Tibial nerve (tissue), 4 donors: ENCODE measurements around the gene SMTNL2. TPM values are rescaled to one million over a fixed set of nuclear protein-coding genes. Genes with fewer than 3 reads are reported as not detected.

Source experiments
- DNase-seq, 2 donors: peaks; one replicate each; pipeline ENCODE4 v3.0.0-alpha.2; 2019; ENCODE audit warnings: low spot score in 2 of 2
- H3K27ac ChIP-seq, 4 donors: fragments of 200-600 bp; sonication (generic) in 3 of 4; one replicate each; pipeline ENCODE4 v1.5.1; 2017 to 2019; ENCODE audit warnings: mild to moderate bottlenecking in 1 of 4
- H3K27me3 ChIP-seq, 2 donors: fragments of 200-600 bp; sonication (generic) in 1 of 2; one replicate each; pipeline versions ENCODE4 v1.5.1 to v1.6.0; 2017 to 2019
- H3K36me3 ChIP-seq, 3 donors: fragments of 200-600 bp; sonication (generic); one replicate each; pipeline ENCODE4 v1.5.1; 2018 to 2019
- H3K4me1 ChIP-seq, 4 donors: fragments of 200-600 bp; sonication (generic) in 3 of 4; one replicate each; pipeline ENCODE4 v1.5.1; 2017 to 2019
- H3K4me3 ChIP-seq, 4 donors: fragments of 200-600 bp; sonication (generic) in 3 of 4; one replicate each; pipeline ENCODE4 v1.5.1; 2017 to 2019; ENCODE audit warnings: mild to moderate bottlenecking in 1 of 4, moderate library complexity in 1 of 4
- H3K9me3 ChIP-seq, 4 donors: fragments of 200-600 bp; sonication (generic) in 3 of 4; one replicate each; pipeline ENCODE4 v1.5.1; 2017 to 2019
- EP300 ChIP-seq, 2 donors: sonication (generic); formaldehyde crosslinking; IDR thresholded peaks; one replicate each; pipeline ENCODE4 v1.6.1; 2017; ENCODE audit warnings: antibody characterized with exemption in 2 of 2, mild to moderate bottlenecking in 1 of 2
- POLR2A ChIP-seq, 2 donors: fragments of 450-650 bp; IDR thresholded peaks; one replicate each; pipeline ENCODE4 v1.6.1; 2017; ENCODE audit warnings: antibody characterized with exemption in 2 of 2, mild to moderate bottlenecking in 2 of 2, moderate library complexity in 2 of 2
- WGBS, 2 donors: methylation state at CpG; one replicate each; pipeline ENCODE4 v1.1.5; 2018; 5-methylcytosine and 5-hydroxymethylcytosine counted together
- total RNA-seq, 4 donors: library from RNA; depleted of rRNA; stranded (reverse); fragments of >200 nt; gene quantifications; one replicate each; pipeline ENCODE4 v1.1.0, GENCODE V29; 2016
- TF ChIP-seq, protein P1 (sequence below), 5 experiments: fragments of 200-600 bp in 3 of 5; fragments of 450-650 bp in 2 of 5; sonication (generic) in 3 of 5; IDR thresholded peaks; one replicate each; pipeline ENCODE4 v1.5.1; 2016 to 2019; ENCODE audit warnings: antibody characterized with exemption in 5 of 5, mild to moderate bottlenecking in 3 of 5, moderate library complexity in 2 of 5

The SMTNL2 gene
- total RNA-seq, 4 donors from 2014 or later, result 1.5 to 8.2 (median 4.4) TPM

- WGBS, 2 donors, result 47 to 66% methylated on average over 7 of the region's 7 CpGs
- Histone ChIP-seq H3K4me3 (no peak overlapping the region), H3K27ac (no peak overlapping the region), H3K4me1 (peaks cover 0 to 15% (median 6%) of the 10 kb centered on the region in 4 donors), H3K9me3 (no peaks in the 10 kb centered on the region), H3K27me3 (peaks cover 0 to 55% of the 10 kb centered on the region in 2 donors), H3K36me3 (no peaks in the 10 kb centered on the region)
- DNase-seq, result no peak
- TF ChIP-seq, protein P1, sequence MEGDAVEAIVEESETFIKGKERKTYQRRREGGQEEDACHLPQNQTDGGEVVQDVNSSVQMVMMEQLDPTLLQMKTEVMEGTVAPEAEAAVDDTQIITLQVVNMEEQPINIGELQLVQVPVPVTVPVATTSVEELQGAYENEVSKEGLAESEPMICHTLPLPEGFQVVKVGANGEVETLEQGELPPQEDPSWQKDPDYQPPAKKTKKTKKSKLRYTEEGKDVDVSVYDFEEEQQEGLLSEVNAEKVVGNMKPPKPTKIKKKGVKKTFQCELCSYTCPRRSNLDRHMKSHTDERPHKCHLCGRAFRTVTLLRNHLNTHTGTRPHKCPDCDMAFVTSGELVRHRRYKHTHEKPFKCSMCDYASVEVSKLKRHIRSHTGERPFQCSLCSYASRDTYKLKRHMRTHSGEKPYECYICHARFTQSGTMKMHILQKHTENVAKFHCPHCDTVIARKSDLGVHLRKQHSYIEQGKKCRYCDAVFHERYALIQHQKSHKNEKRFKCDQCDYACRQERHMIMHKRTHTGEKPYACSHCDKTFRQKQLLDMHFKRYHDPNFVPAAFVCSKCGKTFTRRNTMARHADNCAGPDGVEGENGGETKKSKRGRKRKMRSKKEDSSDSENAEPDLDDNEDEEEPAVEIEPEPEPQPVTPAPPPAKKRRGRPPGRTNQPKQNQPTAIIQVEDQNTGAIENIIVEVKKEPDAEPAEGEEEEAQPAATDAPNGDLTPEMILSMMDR (IDR thresholded peaks at IDR 0.05), result no peak
- no peak for TF ChIP-seq POLR2A (IDR thresholded peaks at IDR 0.05)
- TF ChIP-seq EP300 (IDR thresholded peaks at IDR 0.05), result no peak
Observed at GRCh38 chr17:4580291-4580690, 4.0 kb upstream of the SMTNL2 start.

DNA sequence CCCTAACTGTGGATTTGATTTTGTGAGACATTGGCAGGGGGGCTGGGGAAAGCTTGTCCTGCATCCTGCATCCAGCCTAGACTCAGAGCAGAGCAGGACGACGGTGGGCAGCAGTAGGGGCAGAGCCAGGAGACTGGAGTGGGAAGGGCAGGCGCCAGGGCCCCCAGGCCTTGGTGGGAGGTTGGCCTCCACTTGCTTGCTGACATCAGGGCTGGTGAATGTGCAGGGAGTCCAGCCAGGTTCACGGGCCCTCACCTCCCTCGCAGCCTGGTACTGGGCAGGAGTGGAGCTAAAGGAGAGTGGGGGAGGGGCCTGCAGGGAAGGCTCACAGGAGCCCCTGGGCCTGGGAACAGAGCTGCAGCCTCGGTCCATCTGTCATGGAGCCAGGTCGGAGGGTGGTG lies 2.2 kb upstream of the SMTNL2 start:
- no peaks in the 10 kb centered on the region for H3K9me3 ChIP-seq
- TF ChIP-seq EP300 (IDR thresholded peaks at IDR 0.05), result no peak
- TF ChIP-seq, protein P1 (IDR thresholded peaks at IDR 0.05), result no peak
- TF ChIP-seq POLR2A (IDR thresholded peaks at IDR 0.05), result no peak
- 55 to 69% methylated on average over 7 of the region's 7 CpGs for WGBS, 2 donors
- peaks cover 0 to 15% (median 6%) of the 10 kb centered on the region in 4 donors for H3K4me1 ChIP-seq
- no peaks in the 10 kb centered on the region for H3K36me3 ChIP-seq
- no peak overlapping the region for H3K4me3 ChIP-seq
- H3K27me3 ChIP-seq, result peaks cover 0 to 56% of the 10 kb centered on the region in 2 donors
- no peak for DNase-seq
- H3K27ac ChIP-seq, result no peak overlapping the region

DNA sequence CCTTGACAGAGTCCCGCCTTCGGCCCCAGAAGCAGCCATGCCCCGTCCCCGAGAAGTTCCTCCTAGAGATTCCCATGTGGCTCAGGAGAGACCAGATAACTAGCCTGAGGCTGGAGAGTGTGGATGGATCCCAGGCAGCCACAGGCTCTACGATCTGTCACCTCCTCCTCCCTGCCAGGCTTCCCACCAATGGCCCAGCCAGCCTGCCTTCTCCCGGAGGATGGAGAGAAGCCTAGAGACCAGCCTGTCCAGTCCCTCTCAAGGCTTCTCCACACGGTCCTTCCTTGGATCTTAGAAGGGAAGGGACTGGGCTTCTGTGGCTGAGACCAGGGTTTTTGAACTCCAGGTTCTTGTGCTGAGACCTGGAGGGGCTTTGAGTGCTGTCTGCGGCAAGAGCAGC lies 1.6 kb upstream of the SMTNL2 start:
- Histone ChIP-seq H3K27me3 (peaks cover 0 to 53% of the 10 kb centered on the region in 2 donors), H3K4me3 (no peak overlapping the region), H3K4me1 (peaks cover 0 to 15% (median 6%) of the 10 kb centered on the region in 4 donors), H3K36me3 (no peaks in the 10 kb centered on the region), H3K27ac (no peak overlapping the region), H3K9me3 (no peaks in the 10 kb centered on the region)
- WGBS, 2 donors, result 77 to 88% methylated on average over 6 to 8 of the region's 8 CpGs
- TF ChIP-seq, protein P1 (IDR thresholded peaks at IDR 0.05), result no peak
- TF ChIP-seq POLR2A (IDR thresholded peaks at IDR 0.05) (no peak), EP300 (IDR thresholded peaks at IDR 0.05) (no peak)
- DNase-seq, result no peak

- Histone ChIP-seq H3K27me3 (peaks cover 0 to 53% of the 10 kb centered on the region in 2 donors), H3K4me1 (peaks cover 0 to 15% (median 6%) of the 10 kb centered on the region in 4 donors), H3K4me3 (no peak overlapping the region), H3K9me3 (no peaks in the 10 kb centered on the region), H3K36me3 (no peaks in the 10 kb centered on the region), H3K27ac (no peak overlapping the region)
- DNase-seq, result no peak
- 69 to 77% methylated on average over 3 of the region's 3 CpGs for WGBS, 2 donors
- TF ChIP-seq POLR2A (IDR thresholded peaks at IDR 0.05) (no peak), EP300 (IDR thresholded peaks at IDR 0.05) (no peak)
- TF ChIP-seq, protein P1 (IDR thresholded peaks at IDR 0.05), result no peak
Observed at GRCh38 chr17:4583206-4583605, 1.1 kb upstream of the SMTNL2 start.

GRCh38 chr17:4583782-4584100 lies 588 bp upstream of the SMTNL2 start:
- no peaks in the 10 kb centered on the region for H3K36me3 ChIP-seq
- TF ChIP-seq, protein P1 (IDR thresholded peaks at IDR 0.05), result peak in 2 of 5 experiments; percentile 19 to 23
- no peak for TF ChIP-seq EP300 (IDR thresholded peaks at IDR 0.05)
- DNase-seq, result no peak
- 20 to 23% methylated on average over 12 of the region's 12 CpGs for WGBS, 2 donors
- H3K27me3 ChIP-seq, result peaks cover 0 to 53% of the 10 kb centered on the region in 2 donors
- H3K4me3 ChIP-seq, result peak overlapping the region in 3 of 4 donors; percentile 22 to 51 (median 47)
- no peaks in the 10 kb centered on the region for H3K9me3 ChIP-seq
- peak overlapping the region in 2 of 4 donors; percentile 40 to 52 for H3K27ac ChIP-seq
- peaks cover 0 to 15% (median 6%) of the 10 kb centered on the region in 4 donors for H3K4me1 ChIP-seq
